Myocyte (in vitro differentiated cells): ENCODE results near the gene COQ8A. TPM values are rescaled to one million over a fixed set of nuclear protein-coding genes. Genes with fewer than 3 reads are reported as not detected.

Source experiments
- DNase-seq: peaks from one replicate; pipeline ENCODE4 v3.0.0-alpha.2; 2012; ENCODE audit warnings: low read depth
- total RNA-seq: library from RNA; depleted of rRNA; stranded (reverse); fragments of >200 nt; gene quantifications from 2 replicates; pipeline ENCODE4 v1.2.3, GENCODE V29; 2014

COQ8A gene
- total RNA-seq, 1 donor from 2014 or later = 142 TPM

GRCh38 chr1:227003165-227003564 is 63.1 kb downstream of the COQ8A start:
- no peak for DNase-seq

GRCh38 chr1:227004796-227005195 is 64.7 kb downstream of the COQ8A start:
- DNase-seq = no peak

DNA sequence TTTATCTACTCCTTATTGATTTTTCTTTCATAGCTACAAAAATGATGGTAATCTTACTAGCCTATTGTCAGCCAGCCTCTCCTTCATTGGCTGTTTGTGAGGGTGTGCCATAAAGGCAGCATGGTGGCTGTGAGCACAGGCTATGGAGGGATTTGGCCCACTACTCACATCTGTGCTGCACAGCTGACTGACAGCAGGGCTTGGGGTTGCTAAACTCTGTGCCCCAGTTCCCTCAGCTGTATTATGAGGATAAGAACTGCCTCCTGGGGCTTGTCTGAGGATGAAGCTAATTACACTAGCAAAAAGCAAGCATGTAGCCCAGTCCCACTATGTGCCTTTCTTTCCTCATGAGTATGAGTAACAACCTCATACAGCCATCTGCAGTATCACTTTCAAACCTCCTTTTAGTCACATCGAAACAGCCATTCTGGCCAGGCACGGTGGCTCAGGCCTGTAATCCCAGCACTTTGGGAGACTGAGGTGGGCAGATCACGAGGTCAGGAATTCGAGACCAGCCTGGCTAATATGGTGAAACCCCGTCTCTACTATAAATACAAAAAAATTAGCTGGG is 66.2 kb downstream of the COQ8A start:
- DNase-seq = no peak

DNA sequence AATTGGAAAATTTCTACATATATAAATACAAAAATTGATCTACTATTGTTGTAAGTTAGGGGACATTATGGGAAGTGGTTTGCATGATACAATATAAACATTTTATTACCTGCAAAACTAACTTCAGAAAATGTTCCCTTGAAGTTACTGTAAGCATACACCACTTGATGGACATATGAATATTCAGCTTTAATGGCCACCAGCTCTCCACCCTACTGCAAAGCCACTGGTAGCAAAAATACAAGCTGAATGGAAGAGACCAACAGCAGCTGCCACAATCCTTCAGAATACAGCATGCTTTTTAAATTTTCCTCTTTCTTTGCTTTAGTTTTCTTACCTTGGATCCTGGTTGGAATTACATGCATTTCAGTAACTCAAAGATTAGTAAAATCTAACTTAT is 69.8 kb downstream of the COQ8A start:
- DNase-seq = peak; percentile 43

DNA sequence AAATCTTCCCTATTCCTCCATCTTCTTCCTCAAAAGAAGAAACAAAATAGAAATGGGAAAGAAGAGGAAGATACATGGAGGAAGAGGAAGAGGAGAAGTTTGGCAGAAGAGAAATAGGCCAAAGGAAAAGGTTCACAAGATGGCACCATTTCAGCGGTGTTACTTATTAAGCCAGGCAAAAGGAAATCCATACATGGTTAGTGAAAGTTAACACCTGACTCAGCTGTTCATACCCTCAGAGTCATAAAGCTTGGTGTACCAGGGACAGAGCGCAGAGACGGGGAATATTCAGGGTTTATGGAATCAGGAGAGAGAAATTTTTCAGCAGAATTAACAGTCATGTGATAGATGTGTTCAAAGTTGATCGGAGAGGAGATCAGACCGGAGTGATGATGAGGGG is 70.6 kb downstream of the COQ8A start:
- peak; percentile 33 for DNase-seq

GRCh38 chr1:227016990-227017389 is 76.9 kb downstream of the COQ8A start:
- DNase-seq = no peak

DNA sequence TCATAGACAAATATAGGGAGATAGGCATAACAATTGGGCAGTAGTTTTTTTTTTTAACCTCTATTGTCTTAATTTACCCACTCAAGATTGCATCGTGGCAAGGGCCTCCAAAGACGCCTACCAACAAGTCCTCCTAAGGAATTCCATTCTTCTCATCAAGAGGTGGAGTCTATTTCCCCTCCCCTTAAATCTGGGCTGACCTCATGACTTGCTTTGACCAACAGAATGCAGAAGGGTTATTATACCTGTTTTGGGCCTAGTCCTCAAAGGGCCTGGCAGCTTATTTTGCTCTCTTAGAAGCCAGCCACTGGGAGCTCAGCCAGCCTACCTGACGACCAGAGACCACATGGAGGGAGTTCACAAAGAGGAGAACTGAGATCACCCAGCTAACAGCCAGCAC is 92.3 kb downstream of the COQ8A start:
- DNase-seq = no peak

DNA sequence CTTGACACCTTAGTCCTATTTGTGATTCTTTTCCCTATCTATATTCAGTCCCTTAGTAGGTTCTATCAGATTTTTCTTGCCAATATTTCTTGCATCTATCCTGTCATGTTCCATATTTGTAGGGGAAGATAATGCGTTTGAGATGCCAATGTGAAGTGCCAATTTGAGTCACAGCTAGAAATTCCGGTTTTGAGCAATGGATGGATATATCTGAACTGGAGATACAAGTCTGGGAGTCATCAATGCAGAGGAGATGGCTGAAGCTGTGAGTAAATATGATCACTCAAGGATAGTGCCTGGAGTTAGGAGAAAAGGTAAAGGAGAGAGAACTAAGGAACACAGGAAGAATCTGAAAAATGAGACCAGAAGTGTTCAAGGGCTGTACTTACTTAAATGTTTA is 93.8 kb downstream of the COQ8A start:
- DNase-seq = no peak

GRCh38 chr1:227035316-227035715 is 95.2 kb downstream of the COQ8A start:
- no peak for DNase-seq

DNA sequence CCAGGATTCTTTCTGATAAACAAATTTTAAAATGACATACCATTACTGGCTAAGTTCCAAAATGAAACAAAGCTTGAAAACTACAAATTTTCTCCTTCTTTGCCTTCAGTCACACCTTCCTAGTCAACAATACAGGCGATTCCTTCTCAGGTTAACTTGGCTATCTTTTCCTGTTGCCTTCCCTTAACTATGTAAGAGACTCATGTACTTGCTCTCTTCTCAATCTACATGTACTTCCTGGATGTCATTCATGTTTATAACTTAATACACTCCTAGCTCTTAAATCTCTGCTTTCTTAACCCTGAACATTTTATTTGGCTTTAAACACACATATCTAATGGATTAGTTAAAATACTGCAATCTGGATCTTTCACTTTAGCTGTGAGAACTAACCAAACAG is 97.0 kb downstream of the COQ8A start:
- no peak for DNase-seq

Other genes starting within 250 kb of the COQ8A start
- gene ITPKB, start 201.0 kb upstream of the COQ8A start, total RNA-seq = 1.1 and 2.1 TPM in 2 replicates
- gene PSEN2, start 69.7 kb upstream of the COQ8A start, total RNA-seq = 266 and 305 TPM in 2 replicates